ENCODE data around the gene VWA3B.
"Not testable (repeated sequence)": the region's sequence is repeated elsewhere in the genome, so short reads cannot be mapped to it uniquely, and the experiment has no call there.

Gene VWA3B

GRCh38 chr2:98128556-98129109, 41.7 kb downstream of the VWA3B start:
- Histone ChIP-seq H3K4me3 (ENCODE audit: low read depth, low read length) (no peak overlapping the region), H3K36me3 (replicated peaks) (no peaks in the 10 kb centered on the region), H3K27me3 (replicated peaks) (peaks cover 7% of the 10 kb centered on the region), H3K27ac (no peak overlapping the region)
- in situ Hi-C loops (cut with HindIII; ENCODE audit: low pct_ligation_motif_present, low sequenced_read_pairs) = no loop called here
- no peak for TF ChIP-seq CTCF (IDR thresholded peaks at IDR 0.05; ENCODE audit: low read depth, low read length, missing control alignments)
- DNase-seq = no peak

GRCh38 chr2:98130073-98130472, 43.1 kb downstream of the VWA3B start:
- H3K27ac ChIP-seq; in situ Hi-C loops (cut with HindIII; ENCODE audit: low pct_ligation_motif_present, low sequenced_read_pairs); H3K36me3 ChIP-seq (replicated peaks); H3K4me3 ChIP-seq (ENCODE audit: low read depth, low read length); DNase-seq; H3K27me3 ChIP-seq (replicated peaks): not testable (repeated sequence)

- H3K27me3 ChIP-seq (replicated peaks) = peaks cover 3% of the 10 kb centered on the region
- in situ Hi-C loops (cut with HindIII; ENCODE audit: low pct_ligation_motif_present, low sequenced_read_pairs) = no loop called here
Observed at GRCh38 chr2:98134172-98135005, 47.4 kb downstream of the VWA3B start.

GRCh38 chr2:98137196-98137595, 50.2 kb downstream of the VWA3B start:
- TF ChIP-seq CTCF (IDR thresholded peaks at IDR 0.05; ENCODE audit: low read depth, low read length, missing control alignments) = no peak
- H3K27me3 ChIP-seq (replicated peaks) = no peaks in the 10 kb centered on the region
- H3K4me3 ChIP-seq (ENCODE audit: low read depth, low read length) = no peak overlapping the region
- in situ Hi-C loops (cut with HindIII; ENCODE audit: low pct_ligation_motif_present, low sequenced_read_pairs) = no loop called here
- no peak overlapping the region for H3K27ac ChIP-seq
- no peaks in the 10 kb centered on the region for H3K36me3 ChIP-seq (replicated peaks)
- no peak for DNase-seq

More at GRCh38 chr2:98134172-98135005, 47.4 kb downstream of the VWA3B start:
- TF ChIP-seq CTCF (IDR thresholded peaks at IDR 0.05; ENCODE audit: low read depth, low read length, missing control alignments) = no peak
- DNase-seq = no peak
- no peak overlapping the region for H3K4me3 ChIP-seq (ENCODE audit: low read depth, low read length)
- H3K27ac ChIP-seq = no peak overlapping the region
- H3K36me3 ChIP-seq (replicated peaks) = no peaks in the 10 kb centered on the region

- DNase-seq; H3K4me3 ChIP-seq (ENCODE audit: low read depth, low read length); H3K27ac ChIP-seq; in situ Hi-C loops (cut with HindIII; ENCODE audit: low pct_ligation_motif_present, low sequenced_read_pairs); H3K36me3 ChIP-seq (replicated peaks); H3K27me3 ChIP-seq (replicated peaks): not testable (repeated sequence)
Observed at GRCh38 chr2:98138978-98139377, 52.0 kb downstream of the VWA3B start.

- Histone ChIP-seq H3K4me3 (ENCODE audit: low read depth, low read length) (no peak overlapping the region), H3K27me3 (replicated peaks) (no peaks in the 10 kb centered on the region), H3K36me3 (replicated peaks) (no peaks in the 10 kb centered on the region), H3K27ac (no peak overlapping the region)
- TF ChIP-seq CTCF (IDR thresholded peaks at IDR 0.05; ENCODE audit: low read depth, low read length, missing control alignments) = no peak
- in situ Hi-C loops (cut with HindIII; ENCODE audit: low pct_ligation_motif_present, low sequenced_read_pairs) = no loop called here
- DNase-seq = no peak
Observed at GRCh38 chr2:98140210-98140609, 53.2 kb downstream of the VWA3B start.

All from brain microvascular endothelial cell (primary cell).